Measurements from ENCODE around the gene SCD. TPM values are rescaled to one million over a fixed set of nuclear protein-coding genes. Genes with fewer than 3 reads are reported as not detected.

SCD gene
- total and polyA plus RNA-seq, 12 donors, result 1.8 to 62.7 (median 14.6) TPM

- WGBS, 2 donors, result 37 to 38% methylated on average over 8 of the region's 8 CpGs
- no peak for TF ChIP-seq CTCF (IDR thresholded peaks at IDR 0.05)
- ATAC-seq (peak; percentile 33 to 83 (median 64)), DNase-seq (peak in 1 of 2 donors; percentile 26)
- peaks cover 0 to 13% (median 7%) of the 10 kb centered on the region in 9 donors for H3K4me1 ChIP-seq
- no peaks in the 10 kb centered on the region for H3K36me3 ChIP-seq
- no peak overlapping the region for H3K27ac ChIP-seq
- peaks cover 0 to 69% (median 43%) of the 10 kb centered on the region in 7 donors for H3K27me3 ChIP-seq
- no peak overlapping the region for H3K4me3 ChIP-seq
- intact Hi-C loops (cut with DNase I), result no loop called here
- no peaks in the 10 kb centered on the region for H3K9me3 ChIP-seq
These were observed 19.9 kb upstream of the SCD start for GRCh38 chr10:100327007-100327717.

GRCh38 chr10:100327718-100328009, 19.4 kb upstream of the SCD start:
- intact Hi-C loops (cut with DNase I), result no loop called here
- Histone ChIP-seq H3K9me3 (no peaks in the 10 kb centered on the region), H3K36me3 (no peaks in the 10 kb centered on the region), H3K27ac (no peak overlapping the region), H3K4me1 (peaks cover 0 to 13% (median 7%) of the 10 kb centered on the region in 9 donors), H3K4me3 (no peak overlapping the region), H3K27me3 (peaks cover 0 to 73% (median 43%) of the 10 kb centered on the region in 7 donors)
- WGBS, 2 donors, result 59 to 63% methylated on average over 3 of the region's 3 CpGs
- ATAC-seq, result peak in 1 of 8 donors; percentile 46
- no peak for DNase-seq
- TF ChIP-seq CTCF (IDR thresholded peaks at IDR 0.05), result no peak

- intact Hi-C loops (cut with DNase I), result no loop called here
- ATAC-seq, result no peak
- no peak overlapping the region for H3K4me3 ChIP-seq
These were observed 18.8 kb upstream of the SCD start for GRCh38 chr10:100328198-100328597.

GRCh38 chr10:100330079-100330478, 17.0 kb upstream of the SCD start, which contains the start of gene PKD2L1:
Gene PKD2L1, minus strand, starts transcription at chr10:100330228. Its CDS starts 125 bp downstream, at chr10:100330103.
- DNase-seq (no peak), ATAC-seq (no peak)
- Histone ChIP-seq H3K4me3 (no peak within 1 kb of the TSS), H3K27ac (no peak within 1 kb of the TSS), H3K9me3 (no peaks in the 10 kb centered on the region), H3K27me3 (peaks cover 0 to 65% (median 46%) of the 10 kb centered on the region in 7 donors), H3K36me3 (no peaks in the 10 kb centered on the region), H3K4me1 (peaks cover 0 to 13% (median 7%) of the 10 kb centered on the region in 9 donors)
- 45 to 57% methylated on average over 5 of the region's 5 CpGs for WGBS, 2 donors
- TF ChIP-seq CTCF (IDR thresholded peaks at IDR 0.05), result no peak
- intact Hi-C loops (cut with DNase I), result loop anchor here in 2 of 10 donors (10.0 kb wide), 2 partner anchors 185 to 545 kb away; partner anchors contain the start of gene SEC31B (in 2 of the 2)

More at GRCh38 chr10:100328198-100328597, 18.8 kb upstream of the SCD start:
- H3K27ac ChIP-seq, result no peak overlapping the region
- H3K27me3 ChIP-seq, result peaks cover 0 to 74% (median 43%) of the 10 kb centered on the region in 7 donors
- H3K36me3 ChIP-seq, result no peaks in the 10 kb centered on the region
- TF ChIP-seq CTCF (IDR thresholded peaks at IDR 0.05), result no peak
- no peaks in the 10 kb centered on the region for H3K9me3 ChIP-seq
- WGBS, 2 donors, result 60 to 66% methylated on average over 5 of the region's 5 CpGs
- DNase-seq, result no peak
- peaks cover 0 to 13% (median 7%) of the 10 kb centered on the region in 9 donors for H3K4me1 ChIP-seq

Data from heart right ventricle (tissue), 16 donors.